GM06990 (cell line): ENCODE data around the gene SREBF1.
A peak's percentile ranks its signal among the peaks of the same experiment; 100 is the strongest.

ENCODE experiments used
- DNase-seq: peaks from one replicate; pipeline ENCODE4 v3.0.0-alpha.2; 2011; ENCODE audit not compliant: insufficient read length; ENCODE audit errors: extremely low read depth
- H3K27me3 ChIP-seq: replicated peaks from 2 replicates; pipeline ENCODE4 v1.6.0; 2011; ENCODE audit warnings: low read length; ENCODE audit not compliant: control insufficient read depth, insufficient read depth
- H3K36me3 ChIP-seq: 2 replicates; pipeline ENCODE4 v1.5.1; 2011; ENCODE audit warnings: low read length; ENCODE audit not compliant: control insufficient read depth, insufficient read depth
- H3K4me3 ChIP-seq: replicated peaks from 2 replicates; pipeline ENCODE4 v1.5.1; 2011; ENCODE audit warnings: low read depth, mild to moderate bottlenecking, control low read depth, low read length
- TF ChIP-seq, protein P1 (sequence below): IDR thresholded peaks from 2 replicates; pipeline ENCODE4 v1.5.1; 2011; ENCODE audit warnings: low read length, control low read depth, mild to moderate bottlenecking, inconsistent platforms; ENCODE audit not compliant: insufficient read depth, poor library complexity, severe bottlenecking

Gene SREBF1

GRCh38 chr17:17813055-17813724, 23.6 kb downstream of the SREBF1 start:
- H3K27me3 ChIP-seq: no peaks in the 10 kb centered on the region
- H3K36me3 ChIP-seq: peaks cover 11% of the 10 kb centered on the region
- TF ChIP-seq, protein P1, sequence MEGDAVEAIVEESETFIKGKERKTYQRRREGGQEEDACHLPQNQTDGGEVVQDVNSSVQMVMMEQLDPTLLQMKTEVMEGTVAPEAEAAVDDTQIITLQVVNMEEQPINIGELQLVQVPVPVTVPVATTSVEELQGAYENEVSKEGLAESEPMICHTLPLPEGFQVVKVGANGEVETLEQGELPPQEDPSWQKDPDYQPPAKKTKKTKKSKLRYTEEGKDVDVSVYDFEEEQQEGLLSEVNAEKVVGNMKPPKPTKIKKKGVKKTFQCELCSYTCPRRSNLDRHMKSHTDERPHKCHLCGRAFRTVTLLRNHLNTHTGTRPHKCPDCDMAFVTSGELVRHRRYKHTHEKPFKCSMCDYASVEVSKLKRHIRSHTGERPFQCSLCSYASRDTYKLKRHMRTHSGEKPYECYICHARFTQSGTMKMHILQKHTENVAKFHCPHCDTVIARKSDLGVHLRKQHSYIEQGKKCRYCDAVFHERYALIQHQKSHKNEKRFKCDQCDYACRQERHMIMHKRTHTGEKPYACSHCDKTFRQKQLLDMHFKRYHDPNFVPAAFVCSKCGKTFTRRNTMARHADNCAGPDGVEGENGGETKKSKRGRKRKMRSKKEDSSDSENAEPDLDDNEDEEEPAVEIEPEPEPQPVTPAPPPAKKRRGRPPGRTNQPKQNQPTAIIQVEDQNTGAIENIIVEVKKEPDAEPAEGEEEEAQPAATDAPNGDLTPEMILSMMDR: no peak
- DNase-seq: no peak
- H3K4me3 ChIP-seq: no peak overlapping the region

GRCh38 chr17:17812211-17813054, 24.4 kb downstream of the SREBF1 start:
- Histone ChIP-seq H3K27me3 (no peaks in the 10 kb centered on the region), H3K4me3 (no peak overlapping the region), H3K36me3 (peaks cover 8% of the 10 kb centered on the region)
- TF ChIP-seq, protein P1: peak; percentile 99
- DNase-seq: peak; percentile 80

DNA sequence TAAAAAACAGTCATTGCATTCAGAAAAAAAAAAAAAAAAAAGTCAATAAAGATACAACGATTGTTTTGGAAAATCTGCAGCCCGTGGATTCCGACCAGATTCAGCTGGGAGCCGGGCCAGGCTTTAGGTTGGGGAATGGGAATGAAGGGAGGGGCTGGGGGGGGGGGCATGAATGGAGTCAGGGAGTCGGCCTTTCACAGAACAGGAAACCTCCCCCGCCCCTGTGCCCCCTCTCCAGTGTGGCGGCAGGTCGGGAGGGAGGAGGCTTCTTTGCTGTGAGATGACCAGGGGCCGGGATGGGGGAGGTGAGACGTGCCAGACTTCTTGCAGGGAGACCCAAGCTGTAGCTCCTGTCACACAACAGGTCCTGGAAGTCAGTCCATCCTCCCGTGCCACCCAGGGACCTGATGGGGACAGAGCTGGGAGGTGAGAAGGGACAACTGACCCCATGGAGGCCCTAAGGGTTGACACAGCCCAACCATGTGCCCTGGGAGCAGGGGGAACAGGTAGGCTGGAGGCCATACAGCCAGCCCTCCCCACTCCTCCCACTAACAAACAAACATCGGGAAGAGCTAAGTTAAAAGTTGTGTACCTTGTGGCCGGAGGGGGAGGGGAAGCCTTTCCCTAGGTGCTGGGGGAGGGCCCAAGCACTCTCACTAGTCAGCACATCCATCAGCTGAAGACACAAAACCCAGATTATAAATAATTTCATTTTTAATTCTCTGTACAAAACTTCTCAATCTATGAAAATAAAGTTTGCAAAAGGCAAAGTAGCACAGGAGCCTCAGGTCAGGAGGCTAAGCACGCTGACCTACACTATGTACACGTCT, 25.2 kb downstream of the SREBF1 start:
- Histone ChIP-seq H3K27me3 (no peaks in the 10 kb centered on the region), H3K4me3 (no peak overlapping the region), H3K36me3 (peaks cover 4% of the 10 kb centered on the region)
- TF ChIP-seq, protein P1: no peak
- DNase-seq: no peak

GRCh38 chr17:17810895-17811248, 25.9 kb downstream of the SREBF1 start:
- no peaks in the 10 kb centered on the region for H3K27me3 ChIP-seq
- TF ChIP-seq, protein P1: no peak
- H3K4me3 ChIP-seq: no peak overlapping the region
- no peak for DNase-seq
- H3K36me3 ChIP-seq: peaks cover 7% of the 10 kb centered on the region

DNA sequence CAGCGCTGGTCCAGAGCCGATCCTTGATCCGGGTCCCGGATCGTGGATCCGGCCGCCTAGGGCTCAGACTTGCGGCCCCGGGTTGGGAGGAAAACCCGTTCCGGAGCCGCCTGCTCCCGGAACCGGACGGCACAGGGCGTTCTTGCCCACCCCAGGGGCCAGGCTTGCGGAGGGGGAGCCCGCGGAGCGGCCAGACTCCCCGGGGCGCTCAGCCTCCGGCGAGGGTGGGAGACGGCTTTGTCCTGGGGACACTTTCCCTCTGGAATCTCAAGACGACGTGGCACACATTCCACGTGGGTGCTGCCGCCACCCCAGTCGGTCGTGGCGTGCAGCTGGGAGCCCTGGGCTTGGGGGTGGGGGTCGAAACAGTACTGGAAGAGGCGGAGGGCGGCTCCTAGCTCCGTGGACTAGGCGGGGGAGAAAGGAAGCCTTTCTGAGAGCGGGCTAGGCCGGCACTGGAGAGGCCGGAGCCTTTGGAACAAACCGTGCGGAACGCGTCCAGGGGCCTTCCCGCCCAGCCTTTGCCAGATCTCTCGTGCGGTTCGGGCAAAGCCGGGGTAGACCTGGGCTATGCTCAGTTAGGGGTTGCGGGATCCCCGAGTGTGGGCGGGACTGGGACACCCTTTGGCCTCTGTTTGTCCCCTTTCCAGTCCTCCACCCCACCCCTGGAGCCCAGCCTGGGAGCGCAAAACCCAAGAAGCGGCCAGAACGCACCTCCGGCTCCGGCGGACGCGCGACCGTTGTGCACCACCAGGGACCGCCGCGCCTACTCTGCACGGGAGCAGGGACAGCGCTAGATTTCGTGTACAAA, 26.5 kb downstream of the SREBF1 start:
- Histone ChIP-seq H3K4me3 (no peak overlapping the region), H3K27me3 (no peaks in the 10 kb centered on the region), H3K36me3 (peaks cover 9% of the 10 kb centered on the region)
- no peak for DNase-seq
- TF ChIP-seq, protein P1: no peak
